GM18498 (cell line): Measurements from ENCODE around the gene THSD4.

Experiments
- ATAC-seq: cut with Tn5 transposase; IDR thresholded peaks from one replicate; pipeline ENCODE4 v1.9.1; 2021; ENCODE audit warnings: mild to moderate bottlenecking, moderate library complexity; ENCODE audit not compliant: unreplicated experiment

Gene THSD4

GRCh38 chr15:71559616-71560015, 444.3 kb downstream of the THSD4 start:
- ATAC-seq: no peak

- ATAC-seq: no peak
Measured at GRCh38 chr15:71562251-71562650, 447.0 kb downstream of the THSD4 start.

DNA sequence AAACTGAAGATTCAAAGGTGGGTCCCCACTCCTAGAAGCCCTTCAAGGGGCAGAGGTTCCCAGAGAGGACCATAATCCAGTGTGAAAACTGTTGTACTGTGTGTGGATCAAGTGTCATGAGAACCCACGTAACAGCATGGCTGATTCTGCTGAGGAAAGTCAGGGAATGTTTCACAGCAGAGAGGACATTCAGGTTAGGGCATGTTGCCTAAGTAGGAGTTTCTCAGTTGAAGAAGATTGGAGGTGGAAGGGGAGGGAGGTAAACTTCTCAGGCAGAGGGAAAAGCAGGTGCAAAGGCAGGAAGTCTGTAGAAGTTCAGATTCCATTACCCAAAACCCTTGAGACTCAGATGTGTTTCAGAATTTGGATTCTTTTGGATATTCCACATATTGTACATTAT, 448.9 kb downstream of the THSD4 start:
- no peak for ATAC-seq

DNA sequence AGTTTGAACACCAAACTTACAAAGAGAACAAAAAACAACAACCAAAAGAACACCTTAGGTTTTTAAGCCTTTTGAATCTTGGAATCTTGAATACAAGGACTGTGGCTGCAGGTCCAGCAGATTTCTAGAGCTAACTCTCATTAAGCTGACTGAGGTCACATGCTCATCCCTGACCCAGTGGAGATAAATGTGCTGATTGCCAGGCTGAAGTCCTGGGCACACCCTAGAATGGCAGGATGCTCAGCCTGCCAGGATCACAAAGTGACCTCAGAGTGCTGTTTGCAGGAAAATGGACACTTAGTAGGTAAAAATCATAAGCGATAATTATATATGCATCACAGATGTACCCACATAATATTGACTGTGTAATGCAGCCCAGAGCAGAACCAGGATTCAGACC, 449.7 kb downstream of the THSD4 start:
- no peak for ATAC-seq

- no peak for ATAC-seq
Measured at GRCh38 chr15:71565631-71566160, 450.4 kb downstream of the THSD4 start.

- ATAC-seq: no peak
Measured at GRCh38 chr15:71566226-71566625, 451.0 kb downstream of the THSD4 start.

DNA sequence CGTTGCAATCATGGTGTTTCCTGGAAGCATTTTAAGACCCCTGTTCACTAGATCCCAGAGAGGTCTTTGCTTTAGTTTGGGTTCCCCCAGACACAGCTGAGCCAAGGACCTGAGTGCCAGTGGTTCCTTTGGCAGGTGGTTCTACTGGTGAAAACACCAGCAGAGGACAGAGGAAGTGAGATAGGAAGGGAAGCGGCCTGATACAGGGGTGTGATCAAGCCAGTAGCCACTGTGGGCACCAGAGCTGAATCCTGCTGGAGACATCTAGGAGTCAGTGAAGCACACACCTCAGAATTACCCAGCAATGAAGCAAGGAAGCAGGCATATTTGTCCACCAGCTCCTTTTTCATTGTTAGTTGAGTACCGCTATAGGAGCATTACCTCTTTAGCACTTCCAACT, 451.9 kb downstream of the THSD4 start:
- ATAC-seq: no peak

DNA sequence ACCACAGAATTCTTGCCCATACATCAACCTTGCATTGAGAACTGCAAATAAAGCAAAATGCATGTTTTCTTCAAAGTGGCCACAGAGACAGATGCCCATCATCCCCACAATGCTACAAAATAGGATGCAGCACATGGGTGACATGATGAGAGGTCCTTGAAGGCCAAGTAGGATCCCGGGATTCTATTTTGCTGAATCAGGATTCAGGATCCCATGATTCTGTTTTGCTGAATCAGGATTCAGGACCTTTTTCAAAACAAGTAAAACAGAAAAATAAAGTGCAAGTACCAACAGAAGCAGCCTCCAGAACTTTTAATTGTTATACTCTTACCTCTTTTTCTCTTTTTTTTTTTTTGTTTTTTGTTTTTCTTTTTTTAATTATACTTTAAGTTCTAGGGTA, 453.0 kb downstream of the THSD4 start:
- no peak for ATAC-seq

DNA sequence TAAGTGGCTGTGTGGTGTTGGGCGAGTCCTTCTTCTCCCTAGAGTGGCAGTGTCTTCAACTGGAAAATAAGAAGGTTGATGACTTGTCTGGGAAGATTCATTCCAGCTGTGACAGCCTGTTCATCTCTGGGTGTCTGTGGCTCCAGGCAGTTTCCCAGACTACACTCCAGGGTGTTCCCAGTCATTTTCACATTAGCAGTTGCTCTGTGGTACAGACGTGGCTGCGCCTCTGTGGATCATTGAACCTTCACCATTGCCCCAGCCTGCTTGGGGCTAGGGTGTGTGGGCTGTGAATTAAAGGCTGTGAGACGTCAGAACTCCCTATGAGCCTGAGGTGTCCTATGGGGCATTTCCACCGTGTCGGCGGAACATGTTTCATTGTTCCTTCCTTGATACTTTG, 455.5 kb downstream of the THSD4 start:
- ATAC-seq: no peak

- ATAC-seq: no peak
Measured at GRCh38 chr15:71571641-71572040, 456.4 kb downstream of the THSD4 start.

DNA sequence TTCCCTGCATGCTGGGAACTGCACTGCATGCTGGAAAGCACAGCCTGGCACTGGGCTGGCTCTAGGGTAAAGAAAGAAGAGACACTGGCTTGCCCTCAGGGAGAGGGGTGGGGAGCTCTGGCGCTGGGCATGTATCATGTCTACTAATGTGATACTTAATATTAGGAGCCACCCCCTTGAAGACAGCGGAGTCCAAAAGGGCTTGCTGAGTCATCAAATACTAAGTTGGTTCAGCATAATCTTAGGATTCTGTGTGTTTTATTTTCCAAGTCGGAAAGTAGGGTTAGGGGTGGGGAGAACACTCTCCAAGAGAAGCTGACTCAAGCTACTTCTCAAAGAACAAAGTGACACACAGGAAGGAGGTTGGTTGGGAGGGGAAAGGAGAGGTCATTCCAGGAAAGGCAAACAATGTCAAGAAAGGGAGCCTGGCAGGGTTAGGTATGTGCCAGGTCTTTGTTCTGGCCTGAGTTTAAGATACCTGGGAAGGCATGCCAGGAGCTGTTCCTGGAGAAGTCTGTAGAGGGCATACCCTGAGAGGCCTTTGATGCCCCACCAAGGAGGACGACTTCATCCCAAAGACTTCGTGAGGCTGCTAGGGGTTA, 457.3 kb downstream of the THSD4 start:
- ATAC-seq: no peak

GRCh38 chr15:71573599-71573998, 458.3 kb downstream of the THSD4 start:
- no peak for ATAC-seq

DNA sequence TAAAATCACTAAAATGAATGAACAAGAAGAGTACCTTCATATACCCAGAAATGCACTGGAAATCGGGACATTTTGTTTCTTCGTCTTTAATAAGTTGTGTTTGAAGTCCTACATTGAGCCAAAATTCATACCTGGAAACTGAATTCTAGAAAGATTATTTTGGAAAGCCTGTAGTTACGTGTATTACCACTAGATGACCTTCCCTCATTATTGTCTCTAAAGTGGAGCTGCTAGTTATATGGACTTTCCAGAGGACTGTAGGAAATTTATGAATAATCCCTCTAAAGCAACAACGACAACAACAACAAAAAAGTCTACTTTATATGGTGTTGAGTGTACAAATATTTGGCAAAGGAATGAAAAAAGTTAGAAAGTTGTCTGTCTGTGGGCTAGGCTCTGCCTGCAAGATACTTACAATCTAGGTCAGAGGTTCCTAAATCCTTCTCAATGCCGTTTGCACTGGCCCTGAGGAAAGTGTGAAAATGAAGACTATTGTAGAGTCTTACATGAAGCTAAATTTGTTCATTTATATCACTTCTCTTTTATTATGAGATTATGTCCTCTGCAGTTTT, 460.3 kb downstream of the THSD4 start:
- ATAC-seq: no peak

DNA sequence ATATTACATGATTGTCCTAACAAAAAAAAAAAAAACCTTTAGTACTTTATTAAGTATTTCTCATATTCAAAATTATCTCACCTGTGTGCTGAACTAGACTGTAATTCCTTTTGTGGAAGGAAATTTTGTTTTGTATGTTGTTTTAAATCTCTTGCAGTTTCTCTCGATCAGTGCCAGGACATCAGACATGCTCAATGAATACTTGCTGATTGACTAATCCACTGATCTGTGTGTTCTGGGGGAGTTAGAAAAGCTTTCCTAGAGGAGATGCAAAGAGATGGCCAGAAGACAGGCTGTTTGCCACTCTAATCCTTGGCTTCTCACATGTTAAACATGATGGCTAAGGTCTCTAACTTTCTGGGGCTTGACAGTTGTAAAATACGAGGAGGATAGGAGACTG, 461.8 kb downstream of the THSD4 start:
- ATAC-seq: no peak

DNA sequence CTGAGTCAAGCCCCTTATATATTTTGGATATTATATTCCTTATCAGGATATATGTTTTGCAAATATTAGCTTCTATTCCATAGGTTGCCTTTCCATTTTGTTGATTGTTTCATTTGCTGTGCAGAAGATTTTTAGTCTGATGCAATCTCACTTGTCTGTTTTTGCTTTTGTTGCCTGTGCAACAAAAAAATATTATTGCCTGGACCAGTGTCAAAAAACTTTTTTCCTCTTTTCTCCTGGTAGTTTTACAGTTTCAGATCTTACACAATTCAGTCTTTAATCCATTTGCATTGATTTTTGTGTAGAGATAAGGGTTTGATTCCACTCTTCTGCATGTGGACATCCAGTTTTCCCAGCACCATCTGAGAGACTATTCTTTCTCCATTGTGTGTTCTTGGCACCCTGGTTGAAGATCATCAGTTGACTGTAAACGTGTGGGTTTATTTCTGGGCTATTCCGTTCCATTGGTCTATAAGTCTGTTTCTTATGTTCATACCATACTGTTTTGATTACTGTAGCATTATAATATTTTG, 466.2 kb downstream of the THSD4 start:
- no peak for ATAC-seq

DNA sequence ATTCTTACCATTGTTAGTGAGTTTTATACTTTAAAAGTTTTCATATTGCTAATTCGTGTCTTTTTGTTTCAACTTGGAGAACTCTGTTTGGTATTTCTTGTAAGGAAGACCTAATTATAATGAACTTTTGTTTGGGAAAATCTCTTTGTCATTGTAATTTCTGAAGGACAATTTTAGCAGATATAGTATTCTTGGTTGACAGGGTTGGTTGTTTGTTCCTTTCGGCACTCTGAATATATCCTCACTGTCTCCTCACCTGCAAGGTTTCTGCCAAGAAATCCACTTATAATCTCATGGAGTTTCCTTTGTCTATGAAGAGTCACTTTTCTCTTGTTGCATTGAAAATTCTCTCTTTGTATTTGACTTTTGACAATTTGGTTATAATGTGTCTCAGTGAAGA, 469.9 kb downstream of the THSD4 start:
- ATAC-seq: no peak

DNA sequence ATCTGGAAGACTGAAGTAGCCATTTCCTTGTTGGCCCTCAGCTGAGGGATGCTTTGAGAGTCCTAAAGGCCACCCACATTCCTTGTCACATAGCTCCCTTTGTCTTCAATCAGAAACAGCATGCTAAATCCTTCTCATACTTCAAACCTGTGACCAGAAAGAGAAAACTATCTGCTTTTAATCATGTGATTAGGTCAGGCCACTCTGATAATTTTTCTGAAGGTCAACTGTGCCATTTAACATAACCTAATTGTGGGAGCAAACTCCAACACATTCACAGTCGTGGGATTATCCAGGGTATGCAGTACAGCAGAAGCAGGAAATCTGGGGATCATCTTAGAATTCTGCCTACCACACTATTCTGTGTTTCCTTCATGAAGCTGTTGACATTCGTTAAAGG, 471.2 kb downstream of the THSD4 start:
- no peak for ATAC-seq

DNA sequence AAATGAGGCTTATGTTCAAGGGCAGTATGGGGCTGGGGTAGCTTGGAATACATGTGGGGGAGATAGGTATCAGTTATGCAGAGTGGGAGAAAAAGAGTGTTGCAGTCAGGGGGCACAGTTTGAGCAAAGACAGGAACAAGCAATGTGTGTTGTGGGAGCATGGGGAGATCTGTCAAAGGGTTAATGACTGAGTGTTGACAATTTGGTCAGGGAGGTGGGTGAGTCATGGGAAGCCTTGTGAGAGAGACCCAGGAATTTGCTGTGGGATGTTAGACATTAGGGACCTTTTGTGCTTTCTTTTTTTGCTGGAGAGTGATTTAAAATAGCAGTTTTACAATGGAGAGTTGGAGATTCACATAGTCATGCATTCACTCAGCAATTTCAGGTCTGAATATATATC, 473.5 kb downstream of the THSD4 start:
- no peak for ATAC-seq

- no peak for ATAC-seq
Measured at GRCh38 chr15:71591057-71591456, 475.8 kb downstream of the THSD4 start.

GRCh38 chr15:71592203-71592602, 476.9 kb downstream of the THSD4 start:
- no peak for ATAC-seq

DNA sequence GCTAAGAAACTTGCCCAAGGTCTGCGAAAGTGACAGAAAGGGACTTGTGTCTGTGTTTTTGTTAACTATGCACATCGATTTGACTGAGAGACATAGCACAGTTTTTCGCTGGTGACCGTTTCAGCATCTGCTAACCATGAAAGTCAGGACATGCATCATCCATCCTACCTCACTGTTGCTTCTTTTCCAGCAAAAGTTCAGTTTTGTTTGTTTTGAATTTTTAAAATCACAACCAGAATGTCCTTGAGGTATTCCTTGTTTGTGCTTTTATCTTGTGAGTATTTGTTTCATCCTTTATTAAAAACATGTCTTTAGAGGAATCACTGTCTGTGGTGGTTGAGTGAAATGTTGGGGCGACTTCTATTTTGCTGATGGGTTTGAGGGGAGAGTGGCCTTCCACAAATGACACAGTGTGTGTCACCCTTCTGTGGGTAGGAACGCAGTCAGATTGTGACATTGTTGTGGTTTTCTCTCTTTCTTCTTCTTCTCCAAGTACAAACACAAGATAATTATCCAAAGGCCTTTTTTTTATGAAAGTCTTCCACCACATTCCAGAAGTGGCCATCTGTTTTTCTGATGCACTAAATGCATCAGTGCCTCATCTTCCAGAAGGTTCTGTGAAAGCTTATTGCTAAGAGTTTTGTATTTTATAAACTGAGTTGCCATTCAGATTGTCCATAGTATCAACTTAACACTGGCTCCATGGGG, 480.7 kb downstream of the THSD4 start:
- ATAC-seq: no peak

GRCh38 chr15:71596672-71597071, 481.4 kb downstream of the THSD4 start:
- ATAC-seq: no peak
